Neural progenitor cell (in vitro differentiated cells): ENCODE results near the gene ABCC1. TPM values are rescaled to one million over a fixed set of nuclear protein-coding genes. Genes with fewer than 3 reads are reported as not detected.

Experiments used
- DNase-seq: peaks from one replicate; pipeline ENCODE4 v3.0.0-alpha.2; 2016; ENCODE audit warnings: low spot score
- H2AFZ ChIP-seq: fragments of 200-600 bp; sonication (generic); replicated peaks from 2 replicates; pipeline ENCODE4 v1.6.1; 2016; ENCODE audit warnings: antibody characterized with exemption
- H3F3A ChIP-seq: fragments of 200-600 bp; sonication (generic); 2 replicates; pipeline ENCODE4 v1.6.1; 2016; ENCODE audit warnings: antibody characterized with exemption, low read depth
- H3K27ac ChIP-seq: fragments of 200-600 bp; sonication (generic); 2 replicates; pipeline ENCODE4 v1.5.1; 2016; ENCODE audit warnings: mild to moderate bottlenecking
- H3K27me3 ChIP-seq: fragments of 200-600 bp; sonication (generic); 2 replicates; pipeline ENCODE4 v1.6.1; 2016; ENCODE audit warnings: mild to moderate bottlenecking, moderate library complexity
- H3K36me3 ChIP-seq: fragments of 200-600 bp; sonication (generic); 2 replicates; pipeline ENCODE4 v1.5.1; 2016
- H3K4me1 ChIP-seq: fragments of 200-600 bp; sonication (generic); 2 replicates; pipeline ENCODE4 v1.6.1; 2016; ENCODE audit warnings: mixed run types
- H3K4me2 ChIP-seq: fragments of 200-600 bp; sonication (generic); 2 replicates; pipeline ENCODE4 v1.6.1; 2016
- H3K4me3 ChIP-seq: fragments of 200-600 bp; sonication (generic); 2 replicates; pipeline ENCODE4 v1.5.1; 2016
- H3K79me2 ChIP-seq: fragments of 200-600 bp; sonication (generic); 2 replicates; pipeline ENCODE4 v1.6.1; 2016; ENCODE audit warnings: low read depth
- H3K9ac ChIP-seq: fragments of 200-600 bp; sonication (generic); 2 replicates; pipeline ENCODE4 v1.6.1; 2016
- H3K9me3 ChIP-seq: fragments of 200-600 bp; sonication (generic); 2 replicates; pipeline ENCODE4 v1.5.1; 2016; ENCODE audit warnings: low read depth
- H4K20me1 ChIP-seq: fragments of 200-600 bp; sonication (generic); 2 replicates; pipeline ENCODE4 v1.6.1; 2016; ENCODE audit warnings: low read depth
- H3K27ac Mint-ChIP-seq: 3 replicates; pipeline ENCODE4 v1.8.0; 2021; ENCODE audit warnings: mixed read lengths
- H3K27me3 Mint-ChIP-seq: 2 replicates; pipeline ENCODE4 v1.8.0; 2022; ENCODE audit warnings: low read depth, mild to moderate bottlenecking, inconsistent platforms, moderate library complexity, mixed read lengths; ENCODE audit not compliant: insufficient read depth
- H3K36me3 Mint-ChIP-seq: 3 replicates; pipeline ENCODE4 v1.8.0; 2021; ENCODE audit warnings: mixed read lengths
- H3K4me1 Mint-ChIP-seq: 3 replicates; pipeline ENCODE4 v1.8.0; 2021; ENCODE audit warnings: mixed read lengths
- H3K4me3 Mint-ChIP-seq: 3 replicates; pipeline ENCODE4 v1.8.0; 2021; ENCODE audit warnings: mild to moderate bottlenecking, moderate library complexity, mixed read lengths
- H3K9me3 Mint-ChIP-seq: 3 replicates; pipeline ENCODE4 v1.8.0; 2020; ENCODE audit warnings: mixed read lengths
- CTCF ChIP-seq: fragments of 200-600 bp; sonication (generic); IDR thresholded peaks from 2 replicates; pipeline ENCODE4 v1.5.1; 2017; ENCODE audit warnings: antibody characterized with exemption, mild to moderate bottlenecking
- EZH2 ChIP-seq: fragments of 200-600 bp; sonication (generic); IDR thresholded peaks from 2 replicates; pipeline ENCODE4 v1.6.1; 2017; ENCODE audit warnings: antibody characterized with exemption, mild to moderate bottlenecking, moderate library complexity
- EZH2phosphoT487 ChIP-seq: fragments of 200-600 bp; sonication (generic); IDR thresholded peaks from 2 replicates; pipeline ENCODE4 v1.6.1; 2017; ENCODE audit warnings: antibody characterized with exemption
- total RNA-seq: library from RNA; depleted of rRNA; stranded (reverse); fragments of >200 nt; gene quantifications from 2 replicates; pipeline ENCODE4 v1.2.3, GENCODE V29; 2015; ENCODE audit warnings: low replicate concordance

ABCC1 gene
- total RNA-seq, 1 donor from 2014 or later = 17.5 TPM

DNA sequence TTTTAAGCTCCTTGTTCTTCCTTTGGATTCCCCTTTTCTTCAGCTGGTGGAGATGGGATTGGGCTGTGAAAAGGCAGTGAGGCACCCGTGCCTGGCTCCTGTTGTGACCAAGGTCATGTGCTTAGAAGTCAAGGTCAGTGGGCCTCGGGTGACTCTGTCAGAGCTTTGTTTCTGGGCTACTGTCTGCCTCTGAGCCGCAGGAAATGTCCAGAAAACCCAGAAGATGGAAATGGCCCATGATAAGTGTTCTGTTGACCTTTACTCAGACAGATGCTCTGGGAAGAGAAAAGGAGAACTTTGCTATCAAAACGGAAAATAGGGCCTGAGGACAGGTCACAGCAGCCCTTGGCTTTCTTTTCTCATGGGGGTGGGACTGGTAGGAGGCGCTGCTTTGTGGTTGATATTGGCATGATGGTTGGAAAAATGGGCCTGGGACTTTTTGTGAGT, 2.9 kb downstream of the ABCC1 start:
- TF ChIP-seq CTCF = no peak
- TF ChIP-seq EZH2phosphoT487 = no peak
- no peak for TF ChIP-seq EZH2
- H4K20me1 ChIP-seq = peaks cover 67% of the 10 kb centered on the region
- peaks cover 10% of the 10 kb centered on the region for H3K4me1 ChIP-seq
- no peak overlapping the region for H3K27ac ChIP-seq
- H3K9ac ChIP-seq = no peak overlapping the region
- peaks cover 16% of the 10 kb centered on the region for H3K27me3 ChIP-seq
- no peak for DNase-seq
- Mint-ChIP-seq H3K27ac (no peak overlapping the region), H3K36me3 (peaks cover 6% of the 10 kb centered on the region), H3K27me3 (peaks cover 11% of the 10 kb centered on the region), H3K4me3 (no peak overlapping the region), H3K9me3 (no peaks in the 10 kb centered on the region), H3K4me1 (peaks cover 30% of the 10 kb centered on the region)
- no peak overlapping the region for H2AFZ ChIP-seq
- H3K4me2 ChIP-seq = no peak overlapping the region
- H3F3A ChIP-seq = peaks cover 11% of the 10 kb centered on the region
- H3K36me3 ChIP-seq = no peaks in the 10 kb centered on the region
- no peaks in the 10 kb centered on the region for H3K9me3 ChIP-seq
- H3K4me3 ChIP-seq = no peak overlapping the region
- peaks cover 77% of the 10 kb centered on the region for H3K79me2 ChIP-seq

DNA sequence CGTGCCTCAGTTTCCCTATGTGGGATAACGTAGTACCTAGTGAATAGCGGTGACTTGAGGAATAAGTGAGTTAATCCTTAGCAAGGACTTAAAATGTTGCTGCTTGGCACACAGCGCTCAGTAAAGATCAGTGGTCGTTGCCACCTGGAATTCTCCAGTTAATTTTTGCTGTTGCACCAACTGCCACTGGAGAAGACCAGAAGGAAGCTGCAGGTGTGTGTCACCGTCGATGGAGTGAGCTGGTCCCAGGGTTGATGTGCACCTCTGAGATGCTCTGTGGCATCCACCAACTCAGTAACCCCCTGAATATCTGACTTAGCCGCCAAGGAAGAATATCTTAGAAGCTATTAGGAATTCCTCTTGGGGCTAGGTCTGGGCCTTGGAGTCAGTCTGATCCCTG, 4.1 kb downstream of the ABCC1 start:
- Histone ChIP-seq H3K27ac (no peak overlapping the region), H2AFZ (no peak overlapping the region), H3K27me3 (peaks cover 7% of the 10 kb centered on the region), H3K79me2 (peaks cover 89% of the 10 kb centered on the region), H3K9me3 (no peaks in the 10 kb centered on the region), H3K9ac (no peak overlapping the region), H3K4me3 (no peak overlapping the region), H3K4me1 (peaks cover 13% of the 10 kb centered on the region), H3K4me2 (no peak overlapping the region), H3K36me3 (no peaks in the 10 kb centered on the region), H3F3A (peaks cover 16% of the 10 kb centered on the region), H4K20me1 (peaks cover 78% of the 10 kb centered on the region)
- no peaks in the 10 kb centered on the region for H3K9me3 Mint-ChIP-seq
- H3K27me3 Mint-ChIP-seq = peaks cover 8% of the 10 kb centered on the region
- peak overlapping the region; percentile 6 for H3K4me3 Mint-ChIP-seq
- peaks cover 6% of the 10 kb centered on the region for H3K36me3 Mint-ChIP-seq
- no peak for TF ChIP-seq CTCF
- no peak for TF ChIP-seq EZH2
- TF ChIP-seq EZH2phosphoT487 = no peak
- no peak overlapping the region for H3K27ac Mint-ChIP-seq
- H3K4me1 Mint-ChIP-seq = peaks cover 31% of the 10 kb centered on the region
- no peak for DNase-seq

DNA sequence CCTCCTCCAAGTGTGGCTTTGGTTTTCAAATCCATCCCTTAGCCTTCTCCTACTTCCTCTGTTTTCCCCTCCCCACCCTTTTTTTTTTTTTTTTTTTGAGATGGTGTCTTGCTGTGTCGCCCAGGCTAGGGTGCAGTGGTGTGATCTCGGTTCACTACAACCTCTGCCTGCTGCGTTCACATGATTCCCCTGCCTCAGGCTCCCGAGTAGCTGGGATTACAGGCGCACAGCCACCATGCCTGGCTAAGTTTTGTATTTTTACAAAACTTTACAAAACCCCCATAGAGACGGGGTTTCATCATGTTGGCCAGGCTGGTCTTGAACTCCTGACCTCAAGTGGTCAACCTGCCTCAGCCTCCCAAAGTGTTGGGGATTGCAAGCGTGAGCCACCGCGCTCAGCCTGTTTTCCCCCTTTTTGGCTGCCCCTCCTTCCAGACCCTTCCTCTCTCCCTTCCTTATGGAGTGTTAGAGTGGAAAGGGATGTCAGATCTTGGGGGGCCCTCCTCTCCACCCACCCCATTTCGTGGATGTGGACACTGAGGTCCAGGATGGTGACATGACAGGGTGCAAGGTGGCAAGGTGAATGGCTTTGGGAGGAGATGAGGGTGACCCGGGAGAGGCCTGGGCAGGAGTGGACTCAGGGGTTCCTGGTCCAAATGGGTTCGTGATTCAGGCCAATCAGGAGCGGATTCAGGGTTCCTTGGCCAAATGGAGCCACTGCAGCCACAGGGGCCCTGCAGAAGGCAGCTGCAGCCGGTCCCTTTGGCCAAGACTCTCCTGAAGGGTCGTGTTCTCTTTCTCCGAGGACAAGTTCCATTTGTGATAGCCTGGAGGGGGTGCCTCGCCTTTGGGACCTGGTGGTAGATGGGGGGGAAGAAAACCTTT, 4.8 kb downstream of the ABCC1 start:
- H3K36me3 Mint-ChIP-seq = peaks cover 6% of the 10 kb centered on the region
- H3K27me3 ChIP-seq = no peaks in the 10 kb centered on the region
- H3K79me2 ChIP-seq = peaks cover 92% of the 10 kb centered on the region
- H3K4me3 Mint-ChIP-seq = peak overlapping the region; percentile 41
- peaks cover 85% of the 10 kb centered on the region for H4K20me1 ChIP-seq
- no peak for DNase-seq
- TF ChIP-seq EZH2phosphoT487 (no peak), CTCF (no peak), EZH2 (no peak)
- peaks cover 20% of the 10 kb centered on the region for H3K4me1 ChIP-seq
- H3K4me1 Mint-ChIP-seq = peaks cover 35% of the 10 kb centered on the region
- peaks cover 4% of the 10 kb centered on the region for H3K27me3 Mint-ChIP-seq
- H3K9ac ChIP-seq = no peak overlapping the region
- no peak overlapping the region for H2AFZ ChIP-seq
- H3K9me3 ChIP-seq = no peaks in the 10 kb centered on the region
- H3K27ac Mint-ChIP-seq = no peak overlapping the region
- H3K9me3 Mint-ChIP-seq = no peaks in the 10 kb centered on the region
- no peak overlapping the region for H3K4me2 ChIP-seq
- H3K4me3 ChIP-seq = no peak overlapping the region
- no peak overlapping the region for H3K27ac ChIP-seq
- H3F3A ChIP-seq = peaks cover 23% of the 10 kb centered on the region
- H3K36me3 ChIP-seq = no peaks in the 10 kb centered on the region
